MM.1S (cell line): ENCODE measurements around the gene TIMM17A.
"Not testable (repeated sequence)": the region's sequence is repeated elsewhere in the genome, so short reads cannot be mapped to it uniquely, and the experiment has no call there.

Experiments used
- DNase-seq: peaks from one replicate; pipeline ENCODE4 v3.0.0-alpha.2; 2015
- H2AFZ ChIP-seq: fragments of 300-600 bp; sonication (generic); 2 replicates; pipeline ENCODE4 v1.6.0; 2016; ENCODE audit warnings: antibody characterized with exemption, low read length
- H3F3A ChIP-seq: fragments of 300-600 bp; sonication (generic); 2 replicates; pipeline ENCODE4 v1.6.1; 2016; ENCODE audit warnings: mild to moderate bottlenecking, antibody characterized with exemption, low read length, moderate library complexity, mixed read lengths; ENCODE audit not compliant: insufficient read depth
- H3K27ac ChIP-seq: fragments of 300-600 bp; sonication (generic); 2 replicates; pipeline ENCODE4 v1.5.1; 2016; ENCODE audit warnings: mild to moderate bottlenecking, low read length
- H3K27me3 ChIP-seq: fragments of 300-600 bp; sonication (generic); replicated peaks from 2 replicates; pipeline ENCODE4 v1.6.0; 2016; ENCODE audit warnings: low read length; ENCODE audit not compliant: insufficient read depth
- H3K36me3 ChIP-seq: fragments of 300-600 bp; sonication (generic); replicated peaks from 2 replicates; pipeline ENCODE4 v1.6.1; 2016; ENCODE audit warnings: mild to moderate bottlenecking, low read length, mixed read lengths; ENCODE audit not compliant: insufficient read depth
- H3K4me1 ChIP-seq: fragments of 300-600 bp; sonication (generic); 2 replicates; pipeline ENCODE4 v1.6.1; 2016; ENCODE audit warnings: low read length, mixed read lengths
- H3K4me2 ChIP-seq: fragments of 300-600 bp; sonication (generic); 2 replicates; pipeline ENCODE4 v1.6.0; 2016; ENCODE audit warnings: low read depth, low read length
- H3K4me3 ChIP-seq: fragments of 300-600 bp; sonication (generic); 2 replicates; pipeline ENCODE4 v1.5.1; 2016; ENCODE audit warnings: low read length, mixed read lengths
- H3K79me2 ChIP-seq: fragments of 300-600 bp; sonication (generic); 2 replicates; pipeline ENCODE4 v1.6.1; 2016; ENCODE audit warnings: mixed run types, low read length, mixed read lengths
- H3K9ac ChIP-seq: fragments of 300-600 bp; sonication (generic); 2 replicates; pipeline ENCODE4 v1.6.1; 2016; ENCODE audit warnings: low read length, mixed read lengths
- H3K9me2 ChIP-seq: fragments of 300-600 bp; sonication (generic); replicated peaks from 2 replicates; pipeline ENCODE4 v1.6.1; 2016; ENCODE audit warnings: mild to moderate bottlenecking, low read length, mixed read lengths; ENCODE audit not compliant: insufficient read depth
- H3K9me3 ChIP-seq: fragments of 300-600 bp; sonication (generic); replicated peaks from 2 replicates; pipeline ENCODE4 v1.6.1; 2016; ENCODE audit warnings: mild to moderate bottlenecking, low read length, mixed read lengths; ENCODE audit not compliant: insufficient read depth
- H4K20me1 ChIP-seq: fragments of 300-600 bp; sonication (generic); 2 replicates; pipeline ENCODE4 v1.6.1; 2016; ENCODE audit warnings: mild to moderate bottlenecking, low read length, moderate library complexity, mixed read lengths; ENCODE audit not compliant: insufficient read depth
- CTCF ChIP-seq: fragments of 300-600 bp; sonication (generic); IDR thresholded peaks from 2 replicates; pipeline ENCODE4 v1.5.1; 2016; ENCODE audit warnings: antibody characterized with exemption, low read length, mixed read lengths
- EZH2 ChIP-seq: fragments of 300-600 bp; sonication (generic); optimal IDR thresholded peaks from 2 replicates; pipeline ENCODE3; 2017; ENCODE audit warnings: low read depth, mild to moderate bottlenecking, antibody characterized with exemption, low read length, mixed read lengths
- EZH2phosphoT487 ChIP-seq: fragments of 300-600 bp; sonication (generic); IDR thresholded peaks from 2 replicates; pipeline ENCODE4 v1.6.1; 2018; ENCODE audit warnings: antibody characterized with exemption, low read length

TIMM17A gene

GRCh38 chr1:201939148-201939547, 16.2 kb upstream of the TIMM17A start:
- TF ChIP-seq CTCF (no peak), EZH2phosphoT487 (no peak), EZH2 (no peak)
- H3K27ac ChIP-seq, result no peak overlapping the region

GRCh38 chr1:201939574-201939973, 15.7 kb upstream of the TIMM17A start:
- Histone ChIP-seq H3K9ac (no peak overlapping the region), H3K4me2 (no peak overlapping the region), H3K9me2 (no peaks in the 10 kb centered on the region), H4K20me1 (no peaks in the 10 kb centered on the region), H3K79me2 (no peaks in the 10 kb centered on the region), H3K9me3 (no peaks in the 10 kb centered on the region), H3K27me3 (no peaks in the 10 kb centered on the region), H3K27ac (no peak overlapping the region), H3F3A (no peaks in the 10 kb centered on the region), H3K4me1 (no peaks in the 10 kb centered on the region), H2AFZ (no peak overlapping the region), H3K4me3 (no peak overlapping the region), H3K36me3 (no peaks in the 10 kb centered on the region)
- DNase-seq, result no peak
- TF ChIP-seq CTCF (no peak), EZH2phosphoT487 (no peak), EZH2 (no peak)

More at GRCh38 chr1:201939148-201939547, 16.2 kb upstream of the TIMM17A start:
- H3K27me3 ChIP-seq, result no peaks in the 10 kb centered on the region
- no peaks in the 10 kb centered on the region for H3K36me3 ChIP-seq
- no peak overlapping the region for H3K9ac ChIP-seq
- H3K9me2 ChIP-seq, result no peaks in the 10 kb centered on the region
- H3F3A ChIP-seq, result no peaks in the 10 kb centered on the region
- H3K4me3 ChIP-seq, result no peak overlapping the region
- DNase-seq, result no peak
- no peaks in the 10 kb centered on the region for H3K4me1 ChIP-seq
- H3K9me3 ChIP-seq, result no peaks in the 10 kb centered on the region
- no peak overlapping the region for H2AFZ ChIP-seq
- no peaks in the 10 kb centered on the region for H3K79me2 ChIP-seq
- no peaks in the 10 kb centered on the region for H4K20me1 ChIP-seq
- no peak overlapping the region for H3K4me2 ChIP-seq

- H3K36me3 ChIP-seq, H3K4me2 ChIP-seq, H3K27me3 ChIP-seq, DNase-seq, H3K9me3 ChIP-seq, H3K4me3 ChIP-seq, H3K9me2 ChIP-seq, H3K4me1 ChIP-seq, H3K79me2 ChIP-seq, H2AFZ ChIP-seq, H3F3A ChIP-seq, H4K20me1 ChIP-seq, H3K9ac ChIP-seq, H3K27ac ChIP-seq: not testable (repeated sequence)
Measured at GRCh38 chr1:201940316-201940715, 15.0 kb upstream of the TIMM17A start.

- H3K27ac ChIP-seq, result no peak overlapping the region
Measured at GRCh38 chr1:201941420-201942128, 13.7 kb upstream of the TIMM17A start.

More at GRCh38 chr1:201941420-201942128, 13.7 kb upstream of the TIMM17A start:
- no peaks in the 10 kb centered on the region for H3K79me2 ChIP-seq
- H3F3A ChIP-seq, result no peaks in the 10 kb centered on the region
- H4K20me1 ChIP-seq, result no peaks in the 10 kb centered on the region
- no peak overlapping the region for H3K9ac ChIP-seq
- H3K4me1 ChIP-seq, result no peaks in the 10 kb centered on the region
- H3K4me2 ChIP-seq, result no peak overlapping the region
- no peak for DNase-seq
- H2AFZ ChIP-seq, result no peak overlapping the region
- no peaks in the 10 kb centered on the region for H3K9me2 ChIP-seq
- H3K27me3 ChIP-seq, result peaks cover 19% of the 10 kb centered on the region
- no peaks in the 10 kb centered on the region for H3K36me3 ChIP-seq
- TF ChIP-seq EZH2 (no peak), CTCF (no peak), EZH2phosphoT487 (no peak)
- no peaks in the 10 kb centered on the region for H3K9me3 ChIP-seq
- H3K4me3 ChIP-seq, result no peak overlapping the region
